Neutrophil (primary cell): ENCODE data around the gene LONP1.

Experiments
- H3K27ac ChIP-seq: fragments of 200-600 bp; sonication (generic); 2 replicates; pipeline ENCODE4 v1.5.1; 2016; ENCODE audit warnings: mild to moderate bottlenecking, moderate library complexity
- H3K27me3 ChIP-seq: fragments of 200-600 bp; sonication (generic); 2 replicates; pipeline ENCODE4 v1.6.0; 2016; ENCODE audit warnings: mild to moderate bottlenecking
- H3K36me3 ChIP-seq: fragments of 200-600 bp; sonication (generic); 2 replicates; pipeline ENCODE4 v1.5.1; 2017
- H3K4me1 ChIP-seq, 2 experiments: fragments of 200-600 bp in 1 of 2; sonication (generic) in 1 of 2; 1 replicate in 1 of 2; 2 replicates in 1 of 2; pipeline versions ENCODE4 v1.5.1 to v1.6.1; 2013 to 2016; ENCODE audit warnings: low read depth in 1 of 2, low read length in 1 of 2, mild to moderate bottlenecking in 1 of 2, moderate library complexity in 1 of 2; ENCODE audit not compliant: control insufficient read depth in 1 of 2, insufficient read depth in 1 of 2
- H3K4me3 ChIP-seq, 2 experiments: fragments of 200-600 bp in 1 of 2; sonication (generic) in 1 of 2; 1 replicate in 1 of 2; 2 replicates in 1 of 2; pipeline ENCODE4 v1.5.1; 2013 to 2016; ENCODE audit warnings: low read depth in 1 of 2, low read length in 1 of 2, mild to moderate bottlenecking in 1 of 2, moderate library complexity in 1 of 2
- H3K9me3 ChIP-seq: fragments of 200-600 bp; sonication (generic); 2 replicates; pipeline ENCODE4 v1.5.1; 2016
- CTCF ChIP-seq: fragments of 200-600 bp; sonication (generic); IDR thresholded peaks from 2 replicates; pipeline ENCODE4 v1.5.1; 2016; ENCODE audit warnings: antibody characterized with exemption

LONP1 gene

DNA sequence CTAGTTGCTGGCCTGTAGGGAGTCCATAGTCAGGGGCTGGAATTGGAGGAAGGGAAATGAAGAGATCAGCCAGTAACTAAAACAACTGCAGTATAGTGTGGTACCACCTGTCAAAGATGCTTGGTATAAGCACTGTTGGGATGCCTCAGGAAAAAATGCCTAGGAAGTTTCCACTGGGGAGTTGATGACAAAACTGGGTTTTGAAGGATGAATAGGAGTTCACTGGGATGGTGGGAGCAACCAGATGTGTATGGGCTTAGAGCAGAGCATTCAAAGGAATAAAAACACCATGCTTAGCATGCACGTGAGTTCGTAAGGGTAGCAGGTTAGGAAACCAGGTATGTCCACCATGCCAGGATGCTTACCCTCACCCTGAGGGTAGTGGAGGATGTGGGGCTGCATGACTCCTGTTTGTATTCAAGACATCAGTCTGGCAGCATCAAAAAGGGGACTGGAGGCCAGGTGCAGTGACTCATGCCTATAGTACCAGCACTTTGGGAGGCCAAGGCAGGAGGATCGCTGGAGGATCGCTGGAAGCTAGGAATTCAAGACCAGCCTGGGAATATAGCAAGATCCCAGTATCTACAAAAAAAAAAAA is 7.6 kb upstream of the LONP1 start:
- no peak overlapping the region for H3K4me3 ChIP-seq
- peaks cover 13% of the 10 kb centered on the region for H3K27me3 ChIP-seq
- TF ChIP-seq CTCF, result no peak

DNA sequence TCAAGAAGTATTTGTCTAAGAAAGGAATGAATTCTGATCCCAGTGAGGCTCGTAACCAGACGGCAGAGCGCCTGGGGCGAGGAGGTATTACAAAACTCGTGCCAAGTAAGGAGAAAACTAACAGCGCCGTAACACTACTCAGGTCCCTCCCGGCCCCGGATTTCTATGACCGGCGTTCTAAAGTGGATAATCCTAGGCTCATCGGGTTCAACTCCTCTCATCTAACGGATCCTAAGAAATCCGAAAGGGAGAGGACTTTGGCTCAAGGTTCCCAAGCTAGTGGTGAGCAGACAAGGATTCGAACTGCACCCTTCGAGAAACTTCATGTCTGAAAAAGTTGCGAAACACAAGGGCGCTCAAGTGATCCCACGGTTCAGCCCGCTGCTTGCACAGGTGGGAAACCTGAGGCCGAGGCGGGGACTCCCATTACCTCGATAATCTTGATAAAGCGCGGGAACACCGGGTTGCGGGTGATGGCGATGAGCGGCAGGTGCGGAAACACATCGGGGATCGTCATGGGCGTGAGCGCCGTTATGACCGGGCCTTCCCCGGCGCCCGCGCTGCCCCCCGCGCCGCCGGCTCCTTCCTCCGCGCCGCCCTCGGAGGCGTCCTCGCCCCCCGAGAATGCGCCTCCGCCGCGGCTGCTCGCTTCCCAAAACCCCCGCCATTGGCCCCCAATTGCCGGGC is 529 bp downstream of the LONP1 start:
- Histone ChIP-seq H3K27me3 (peaks cover 1% of the 10 kb centered on the region), H3K4me1 (peaks cover 27 to 29% of the 10 kb centered on the region in 2 experiments), H3K9me3 (no peaks in the 10 kb centered on the region), H3K4me3 (peak overlapping the region; percentile 96 to 98), H3K27ac (peak overlapping the region; percentile 91), H3K36me3 (no peaks in the 10 kb centered on the region)
- no peak for TF ChIP-seq CTCF

More for the DNA sequence above, 7.6 kb upstream of the LONP1 start:
- Histone ChIP-seq H3K36me3 (no peaks in the 10 kb centered on the region), H3K9me3 (no peaks in the 10 kb centered on the region), H3K4me1 (no peaks in the 10 kb centered on the region), H3K27ac (no peak overlapping the region)

DNA sequence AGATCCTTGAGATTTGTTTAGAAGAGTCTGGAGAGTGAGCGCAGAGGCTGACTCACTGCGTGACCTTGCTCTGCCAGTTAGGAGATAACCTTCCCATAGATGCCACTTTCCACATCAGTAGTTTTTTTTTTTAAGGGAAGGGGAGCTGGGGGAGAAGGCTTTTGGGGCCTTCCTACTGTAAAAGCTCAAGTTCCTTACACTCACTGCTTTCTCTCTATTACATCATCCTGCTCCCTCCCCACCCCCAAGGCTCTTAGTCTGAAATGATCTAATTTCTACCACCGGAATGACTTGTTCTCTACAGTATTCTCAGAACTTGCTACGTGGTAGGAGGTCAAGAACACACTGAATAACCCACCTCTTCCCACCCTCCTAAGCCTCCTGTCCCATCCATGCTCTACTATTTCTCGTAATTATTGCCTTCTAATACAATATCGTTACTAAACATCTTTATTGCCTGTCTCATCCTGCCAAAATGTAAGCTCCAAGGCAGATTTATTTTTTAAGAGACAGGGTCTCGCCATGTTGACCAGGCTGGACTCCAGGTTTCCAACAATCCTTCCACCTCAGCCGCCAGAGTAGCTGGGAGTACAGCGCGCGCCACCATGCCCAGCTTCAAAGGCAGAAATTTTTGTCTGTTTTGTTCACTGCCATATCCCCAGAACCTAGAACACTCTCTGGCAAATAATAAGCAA is 1.2 kb downstream of the LONP1 start:
- peak overlapping the region; percentile 91 for H3K27ac ChIP-seq
- TF ChIP-seq CTCF, result no peak
- H3K4me3 ChIP-seq, result peak overlapping the region; percentile 96 to 98

GRCh38 chr19:5718037-5718578 is 1.8 kb downstream of the LONP1 start:
- H3K9me3 ChIP-seq, result no peaks in the 10 kb centered on the region
- no peak overlapping the region for H3K27ac ChIP-seq
- H3K36me3 ChIP-seq, result peaks cover 7% of the 10 kb centered on the region
- no peaks in the 10 kb centered on the region for H3K27me3 ChIP-seq
- no peak for TF ChIP-seq CTCF
- H3K4me3 ChIP-seq, result no peak overlapping the region
- H3K4me1 ChIP-seq, result peaks cover 27 to 29% of the 10 kb centered on the region in 2 experiments

More for the DNA sequence above, 1.2 kb downstream of the LONP1 start:
- H3K27me3 ChIP-seq, result no peaks in the 10 kb centered on the region
- no peaks in the 10 kb centered on the region for H3K9me3 ChIP-seq
- H3K36me3 ChIP-seq, result peaks cover 3% of the 10 kb centered on the region
- H3K4me1 ChIP-seq, result peaks cover 27 to 29% of the 10 kb centered on the region in 2 experiments

GRCh38 chr19:5717215-5717935 is 2.6 kb downstream of the LONP1 start:
- TF ChIP-seq CTCF, result no peak
- H3K9me3 ChIP-seq, result no peaks in the 10 kb centered on the region
- H3K4me1 ChIP-seq, result peaks cover 27 to 29% of the 10 kb centered on the region in 2 experiments
- peaks cover 14% of the 10 kb centered on the region for H3K36me3 ChIP-seq
- no peak overlapping the region for H3K4me3 ChIP-seq
- no peak overlapping the region for H3K27ac ChIP-seq
- no peaks in the 10 kb centered on the region for H3K27me3 ChIP-seq
